Endodermal cell (in vitro differentiated cells): ENCODE results near the gene APEH. TPM values are rescaled to one million over a fixed set of nuclear protein-coding genes. Genes with fewer than 3 reads are reported as not detected.

Experiments
- DNase-seq: peaks from one replicate; pipeline ENCODE4 v3.0.0-alpha.2; 2017
- H3K27ac ChIP-seq: 2 replicates; pipeline ENCODE4 v1.5.1; 2013; ENCODE audit warnings: mild to moderate bottlenecking, low read depth, low read length, moderate library complexity
- H3K27me3 ChIP-seq: 2 replicates; pipeline ENCODE4 v1.6.1; 2013; ENCODE audit warnings: mild to moderate bottlenecking, low read length, moderate library complexity; ENCODE audit not compliant: insufficient read depth, control insufficient read depth, poor library complexity, severe bottlenecking
- H3K36me3 ChIP-seq: 2 replicates; pipeline ENCODE4 v1.7.0; 2013; ENCODE audit warnings: mild to moderate bottlenecking, low read length, moderate library complexity; ENCODE audit not compliant: control insufficient read depth, insufficient read depth
- H3K4me1 ChIP-seq: one replicate; pipeline ENCODE4 v1.7.0; 2013; ENCODE audit warnings: low read length; ENCODE audit not compliant: control insufficient read depth, insufficient read depth
- H3K4me3 ChIP-seq: 2 replicates; pipeline ENCODE4 v1.5.1; 2013; ENCODE audit warnings: mild to moderate bottlenecking, low read length, moderate library complexity
- H3K9ac ChIP-seq: 2 replicates; pipeline ENCODE4 v1.6.1; 2013; ENCODE audit warnings: mild to moderate bottlenecking, low read length, moderate library complexity; ENCODE audit not compliant: poor library complexity, severe bottlenecking; ENCODE audit errors: extremely low read depth
- H3K9me3 ChIP-seq: 2 replicates; pipeline ENCODE4 v1.6.1; 2013; ENCODE audit warnings: mild to moderate bottlenecking, low read length, moderate library complexity; ENCODE audit not compliant: control insufficient read depth
- H3K27ac Mint-ChIP-seq: 2 replicates; pipeline ENCODE4 v1.8.0; 2020; ENCODE audit warnings: mixed read lengths
- H3K27me3 Mint-ChIP-seq: 2 replicates; pipeline ENCODE4 v1.8.0; 2021; ENCODE audit warnings: mild to moderate bottlenecking, mixed read lengths; ENCODE audit not compliant: insufficient read depth
- H3K36me3 Mint-ChIP-seq: 2 replicates; pipeline ENCODE4 v1.8.0; 2020; ENCODE audit warnings: low read depth, mixed read lengths
- H3K4me1 Mint-ChIP-seq: 2 replicates; pipeline ENCODE4 v1.8.0; 2020; ENCODE audit warnings: mixed read lengths
- H3K4me3 Mint-ChIP-seq: 2 replicates; pipeline ENCODE4 v1.8.0; 2020; ENCODE audit warnings: mild to moderate bottlenecking, moderate library complexity, mixed read lengths
- H3K9me3 Mint-ChIP-seq: 2 replicates; pipeline ENCODE4 v1.8.0; 2020; ENCODE audit warnings: mild to moderate bottlenecking, mixed read lengths
- WGBS, 2 experiments: methylation state at CpG; one replicate each; pipeline versions ENCODE4 v1.1.5 to v1.1.7; 2013; ENCODE audit warnings: missing lambda C conversion rate in 2 of 2, mixed read lengths in 1 of 2; ENCODE audit not compliant: insufficient coverage in 1 of 2, insufficient read length in 1 of 2; 5-methylcytosine and 5-hydroxymethylcytosine counted together
- total RNA-seq, 2 donors: library from RNA; stranded (reverse); fragmentation: NEBNext Ultra II Directional in 1 of 2; extraction: Animal tissue kit (Norgen Biotek cat#: 25700) in 1 of 2; gene quantifications; 2 replicates in 1 of 2; 3 replicates in 1 of 2; pipeline ENCODE4 v1.2.1, GENCODE V29; 2021
- TF ChIP-seq, protein P1 (sequence below): fragments of 200-600 bp; sonication (generic); conservative IDR thresholded peaks from 2 replicates; pipeline ENCODE4 v1.5.0; 2021; ENCODE audit warnings: antibody characterized with exemption, mild to moderate bottlenecking

APEH gene
- total RNA-seq, 2 donors from 2014 or later: 188 to 216 TPM

DNA sequence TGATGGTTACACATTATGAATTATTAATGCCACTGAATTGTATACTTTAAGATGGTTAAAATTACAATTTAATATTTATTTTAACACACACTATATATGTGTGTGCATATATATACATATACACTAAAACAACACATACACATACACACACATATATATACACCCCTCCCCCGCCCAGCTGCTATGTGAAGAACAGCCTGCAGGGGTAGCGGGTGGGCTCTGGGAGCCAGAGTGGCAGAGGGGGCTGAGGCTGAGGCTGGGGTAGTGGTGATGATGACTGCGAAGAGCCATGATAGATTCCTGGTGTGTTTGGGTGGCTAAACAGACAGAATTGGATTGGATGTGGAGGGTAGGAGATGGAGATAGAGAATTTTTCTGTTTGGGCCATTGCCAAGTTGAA, 39.4 kb upstream of the APEH start:
- DNase-seq: peak; percentile 62
- H3K27ac Mint-ChIP-seq: no peak overlapping the region
- H3K9ac ChIP-seq: no peak overlapping the region
- H3K4me3 ChIP-seq: no peak overlapping the region
- WGBS, 2 experiments: 88% methylated on average over 3 of the region's 3 CpGs; no CpG with 5 or more reads in 1 of the 2 experiments
- TF ChIP-seq, protein P1, sequence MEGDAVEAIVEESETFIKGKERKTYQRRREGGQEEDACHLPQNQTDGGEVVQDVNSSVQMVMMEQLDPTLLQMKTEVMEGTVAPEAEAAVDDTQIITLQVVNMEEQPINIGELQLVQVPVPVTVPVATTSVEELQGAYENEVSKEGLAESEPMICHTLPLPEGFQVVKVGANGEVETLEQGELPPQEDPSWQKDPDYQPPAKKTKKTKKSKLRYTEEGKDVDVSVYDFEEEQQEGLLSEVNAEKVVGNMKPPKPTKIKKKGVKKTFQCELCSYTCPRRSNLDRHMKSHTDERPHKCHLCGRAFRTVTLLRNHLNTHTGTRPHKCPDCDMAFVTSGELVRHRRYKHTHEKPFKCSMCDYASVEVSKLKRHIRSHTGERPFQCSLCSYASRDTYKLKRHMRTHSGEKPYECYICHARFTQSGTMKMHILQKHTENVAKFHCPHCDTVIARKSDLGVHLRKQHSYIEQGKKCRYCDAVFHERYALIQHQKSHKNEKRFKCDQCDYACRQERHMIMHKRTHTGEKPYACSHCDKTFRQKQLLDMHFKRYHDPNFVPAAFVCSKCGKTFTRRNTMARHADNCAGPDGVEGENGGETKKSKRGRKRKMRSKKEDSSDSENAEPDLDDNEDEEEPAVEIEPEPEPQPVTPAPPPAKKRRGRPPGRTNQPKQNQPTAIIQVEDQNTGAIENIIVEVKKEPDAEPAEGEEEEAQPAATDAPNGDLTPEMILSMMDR: peak; percentile 65
- no peaks in the 10 kb centered on the region for H3K27me3 ChIP-seq
- H3K4me1 Mint-ChIP-seq: no peaks in the 10 kb centered on the region
- no peaks in the 10 kb centered on the region for H3K36me3 ChIP-seq
- peaks cover 6% of the 10 kb centered on the region for H3K9me3 Mint-ChIP-seq
- H3K9me3 ChIP-seq: no peaks in the 10 kb centered on the region
- no peaks in the 10 kb centered on the region for H3K4me1 ChIP-seq
- H3K27ac ChIP-seq: no peak overlapping the region
- no peak overlapping the region for H3K4me3 Mint-ChIP-seq
- no peaks in the 10 kb centered on the region for H3K27me3 Mint-ChIP-seq
- peaks cover 2% of the 10 kb centered on the region for H3K36me3 Mint-ChIP-seq

DNA sequence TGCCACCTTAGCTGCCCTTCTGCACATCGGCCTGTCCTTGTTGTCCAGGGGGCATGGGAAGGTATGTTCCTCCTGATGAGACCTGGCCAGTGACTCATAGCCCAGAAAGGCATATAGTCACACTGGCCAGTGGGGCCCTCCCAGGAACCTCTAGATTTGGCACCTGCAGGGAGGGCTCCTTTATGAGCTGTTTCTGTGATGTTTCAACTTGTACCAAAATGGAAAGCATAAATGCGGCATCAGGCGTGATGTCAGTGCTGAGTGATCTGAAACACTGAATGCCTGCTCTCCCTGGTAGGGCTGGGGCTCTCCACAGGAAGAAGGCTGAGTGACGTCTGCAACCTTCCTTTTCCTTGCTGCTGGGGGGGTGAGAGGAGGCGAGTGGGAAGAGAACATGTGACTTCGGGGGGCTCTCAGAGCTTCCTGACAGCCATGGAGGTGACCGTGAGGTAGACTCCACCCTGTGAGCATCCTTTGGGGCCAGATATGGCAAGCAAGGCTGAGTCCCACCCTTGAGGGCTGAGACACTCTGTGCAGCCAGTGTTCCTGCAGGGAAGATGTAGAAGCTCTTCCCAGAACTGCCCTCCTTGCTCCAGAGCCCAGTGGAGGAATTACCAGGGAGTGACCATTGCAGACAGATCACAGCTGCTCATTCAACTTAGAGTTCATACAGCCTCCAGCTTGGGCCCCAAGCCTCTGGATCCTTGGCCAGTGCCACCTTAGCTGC, 37.1 kb upstream of the APEH start:
- Histone ChIP-seq H3K27ac (no peak overlapping the region), H3K9ac (no peak overlapping the region), H3K4me3 (no peak overlapping the region), H3K27me3 (no peaks in the 10 kb centered on the region), H3K36me3 (no peaks in the 10 kb centered on the region), H3K4me1 (no peaks in the 10 kb centered on the region), H3K9me3 (no peaks in the 10 kb centered on the region)
- Mint-ChIP-seq H3K4me1 (no peaks in the 10 kb centered on the region), H3K27ac (no peak overlapping the region), H3K4me3 (no peak overlapping the region), H3K36me3 (no peaks in the 10 kb centered on the region), H3K27me3 (no peaks in the 10 kb centered on the region), H3K9me3 (no peaks in the 10 kb centered on the region)
- DNase-seq: no peak
- 75 to 87% methylated on average over 5 to 7 of the region's 7 CpGs for WGBS, 2 experiments
- TF ChIP-seq, protein P1: no peak

DNA sequence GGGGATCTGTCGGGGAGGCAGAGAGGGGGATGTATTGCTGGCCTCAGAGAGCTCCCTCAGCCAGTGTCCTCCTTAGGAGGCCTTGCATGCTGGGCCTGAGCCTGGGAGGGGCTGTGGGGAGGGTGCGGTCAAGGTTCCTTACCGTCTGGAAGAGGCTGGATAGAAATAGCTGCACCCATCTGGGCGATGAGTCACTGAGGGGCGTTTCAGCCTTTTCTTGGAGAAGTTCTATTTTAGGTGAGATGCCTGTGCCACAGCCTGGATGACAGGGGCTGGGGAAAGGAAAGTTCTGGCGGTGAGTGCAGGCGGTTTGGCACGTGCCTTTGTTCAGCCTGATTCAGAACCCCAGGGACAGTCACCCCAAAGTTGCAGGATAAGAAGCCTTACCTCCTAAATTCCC, 35.7 kb upstream of the APEH start:
- Mint-ChIP-seq H3K36me3 (no peaks in the 10 kb centered on the region), H3K27me3 (no peaks in the 10 kb centered on the region), H3K4me3 (no peak overlapping the region), H3K9me3 (no peaks in the 10 kb centered on the region), H3K27ac (no peak overlapping the region), H3K4me1 (no peaks in the 10 kb centered on the region)
- Histone ChIP-seq H3K4me1 (no peaks in the 10 kb centered on the region), H3K9ac (no peak overlapping the region), H3K9me3 (no peaks in the 10 kb centered on the region), H3K27ac (no peak overlapping the region), H3K36me3 (no peaks in the 10 kb centered on the region), H3K4me3 (no peak overlapping the region), H3K27me3 (no peaks in the 10 kb centered on the region)
- DNase-seq: no peak
- TF ChIP-seq, protein P1: no peak
- 74 to 83% methylated on average over 4 to 8 of the region's 8 CpGs for WGBS, 2 experiments
